Osteocyte (in vitro differentiated cells): ENCODE data around the gene HS2ST1. TPM values are rescaled to one million over a fixed set of nuclear protein-coding genes. Genes with fewer than 3 reads are reported as not detected.
"Not testable (repeated sequence)": the region's sequence is repeated elsewhere in the genome, so short reads cannot be mapped to it uniquely, and the experiment has no call there.

Experiments
- DNase-seq: peaks from one replicate; pipeline ENCODE4 v3.0.0; 2021; ENCODE audit warnings: mixed read lengths; ENCODE audit not compliant: unreplicated experiment; ENCODE audit errors: extremely low spot score
- H3K27ac Mint-ChIP-seq: one replicate; pipeline ENCODE4 v1.8.0; 2021; ENCODE audit warnings: mild to moderate bottlenecking, mixed read lengths; ENCODE audit not compliant: unreplicated experiment
- H3K27me3 Mint-ChIP-seq: one replicate; pipeline ENCODE4 v1.8.0; 2021; ENCODE audit warnings: mixed read lengths; ENCODE audit not compliant: unreplicated experiment
- H3K36me3 Mint-ChIP-seq: one replicate; pipeline ENCODE4 v1.8.0; 2021; ENCODE audit warnings: mixed read lengths; ENCODE audit not compliant: unreplicated experiment
- H3K4me1 Mint-ChIP-seq: one replicate; pipeline ENCODE4 v1.8.0; 2021; ENCODE audit warnings: mixed read lengths; ENCODE audit not compliant: unreplicated experiment
- H3K4me3 Mint-ChIP-seq: one replicate; pipeline ENCODE4 v1.8.0; 2021; ENCODE audit warnings: mild to moderate bottlenecking, moderate library complexity, mixed read lengths; ENCODE audit not compliant: unreplicated experiment
- H3K9me3 Mint-ChIP-seq: one replicate; pipeline ENCODE4 v1.8.0; 2021; ENCODE audit warnings: mixed read lengths; ENCODE audit not compliant: unreplicated experiment
- total RNA-seq: library from RNA; stranded (reverse); gene quantifications from 2 replicates; pipeline ENCODE4 v1.2.1, GENCODE V29; 2021
- TF ChIP-seq, protein P1 (sequence below): fragments of 200-600 bp; sonication (generic); IDR thresholded peaks from 2 replicates; pipeline ENCODE4 v1.5.0; 2021; ENCODE audit warnings: antibody characterized with exemption, mild to moderate bottlenecking, moderate library complexity

HS2ST1 gene
- total RNA-seq, 1 donor from 2014 or later: 26.8 TPM

DNA sequence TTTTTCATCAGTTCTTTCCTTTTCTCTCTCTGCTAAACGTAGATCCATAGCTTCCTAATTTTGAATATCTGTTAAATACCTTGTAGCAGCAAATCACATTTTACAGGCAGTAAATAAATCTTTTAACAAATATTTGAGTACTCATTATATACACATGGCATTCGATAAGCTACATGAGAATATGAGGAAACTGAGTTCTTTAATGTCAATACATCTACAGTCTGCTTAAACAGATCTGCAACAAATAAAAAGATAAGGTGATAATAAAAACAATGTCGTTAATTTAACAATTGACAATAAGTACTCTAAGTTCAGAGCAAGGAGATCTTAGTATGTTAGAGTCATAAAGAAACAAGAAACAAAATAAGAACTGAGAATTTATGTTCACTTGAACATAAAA is 43.4 kb upstream of the HS2ST1 start:
- Mint-ChIP-seq H3K4me3 (no peak overlapping the region), H3K27ac (no peak overlapping the region), H3K27me3 (no peaks in the 10 kb centered on the region), H3K9me3 (no peaks in the 10 kb centered on the region), H3K4me1 (peaks cover 5% of the 10 kb centered on the region), H3K36me3 (peaks cover 12% of the 10 kb centered on the region)
- DNase-seq: no peak
- TF ChIP-seq, protein P1, sequence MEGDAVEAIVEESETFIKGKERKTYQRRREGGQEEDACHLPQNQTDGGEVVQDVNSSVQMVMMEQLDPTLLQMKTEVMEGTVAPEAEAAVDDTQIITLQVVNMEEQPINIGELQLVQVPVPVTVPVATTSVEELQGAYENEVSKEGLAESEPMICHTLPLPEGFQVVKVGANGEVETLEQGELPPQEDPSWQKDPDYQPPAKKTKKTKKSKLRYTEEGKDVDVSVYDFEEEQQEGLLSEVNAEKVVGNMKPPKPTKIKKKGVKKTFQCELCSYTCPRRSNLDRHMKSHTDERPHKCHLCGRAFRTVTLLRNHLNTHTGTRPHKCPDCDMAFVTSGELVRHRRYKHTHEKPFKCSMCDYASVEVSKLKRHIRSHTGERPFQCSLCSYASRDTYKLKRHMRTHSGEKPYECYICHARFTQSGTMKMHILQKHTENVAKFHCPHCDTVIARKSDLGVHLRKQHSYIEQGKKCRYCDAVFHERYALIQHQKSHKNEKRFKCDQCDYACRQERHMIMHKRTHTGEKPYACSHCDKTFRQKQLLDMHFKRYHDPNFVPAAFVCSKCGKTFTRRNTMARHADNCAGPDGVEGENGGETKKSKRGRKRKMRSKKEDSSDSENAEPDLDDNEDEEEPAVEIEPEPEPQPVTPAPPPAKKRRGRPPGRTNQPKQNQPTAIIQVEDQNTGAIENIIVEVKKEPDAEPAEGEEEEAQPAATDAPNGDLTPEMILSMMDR: no peak

DNA sequence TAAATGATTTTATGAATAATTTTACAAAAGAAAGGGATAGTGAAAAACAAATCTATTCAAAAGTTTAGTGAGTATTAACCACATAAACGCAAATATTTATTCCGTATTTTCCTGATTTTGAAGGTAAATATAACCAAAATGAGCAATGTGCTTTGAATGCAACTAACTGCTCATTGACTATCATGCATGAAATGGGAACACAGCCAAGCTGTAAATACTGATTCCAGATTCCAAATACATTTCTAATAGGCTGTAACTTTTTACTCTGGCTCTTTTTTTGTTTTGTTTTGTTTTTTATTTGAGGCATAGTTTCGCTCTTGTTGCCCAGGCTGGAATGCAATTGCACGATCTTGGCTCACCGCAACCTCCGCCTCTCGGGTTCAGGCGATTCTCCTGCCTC is 42.3 kb upstream of the HS2ST1 start:
- H3K9me3 Mint-ChIP-seq: no peaks in the 10 kb centered on the region
- DNase-seq: no peak

DNA sequence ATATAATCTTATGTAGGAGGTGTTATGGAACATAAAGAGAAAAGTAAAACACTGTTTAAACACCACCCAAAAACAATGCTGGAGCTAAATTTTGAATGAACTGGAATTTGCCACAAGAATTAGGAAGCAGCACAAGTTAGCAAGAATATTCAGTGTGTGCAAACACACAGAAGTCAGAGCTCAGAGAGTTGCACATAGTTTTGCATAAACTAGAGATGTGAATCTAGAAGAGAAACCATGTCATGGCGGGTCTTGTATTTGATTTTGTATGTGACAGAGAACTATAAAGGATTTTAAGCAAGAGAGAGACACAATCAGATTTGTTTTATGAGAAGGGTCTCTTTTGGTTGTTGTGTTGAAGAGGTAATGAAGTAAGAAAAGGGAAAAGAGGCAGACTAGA is 38.7 kb upstream of the HS2ST1 start:
- no peak for DNase-seq
- no peaks in the 10 kb centered on the region for H3K4me1 Mint-ChIP-seq
- no peak overlapping the region for H3K4me3 Mint-ChIP-seq
- H3K9me3 Mint-ChIP-seq: no peaks in the 10 kb centered on the region
- TF ChIP-seq, protein P1: no peak
- peaks cover 20% of the 10 kb centered on the region for H3K36me3 Mint-ChIP-seq
- no peaks in the 10 kb centered on the region for H3K27me3 Mint-ChIP-seq
- H3K27ac Mint-ChIP-seq: no peak overlapping the region

More for the DNA sequence above, 42.3 kb upstream of the HS2ST1 start:
- TF ChIP-seq, protein P1: no peak
- H3K4me3 Mint-ChIP-seq: no peak overlapping the region
- no peaks in the 10 kb centered on the region for H3K27me3 Mint-ChIP-seq
- peaks cover 14% of the 10 kb centered on the region for H3K36me3 Mint-ChIP-seq
- peaks cover 5% of the 10 kb centered on the region for H3K4me1 Mint-ChIP-seq
- no peak overlapping the region for H3K27ac Mint-ChIP-seq

DNA sequence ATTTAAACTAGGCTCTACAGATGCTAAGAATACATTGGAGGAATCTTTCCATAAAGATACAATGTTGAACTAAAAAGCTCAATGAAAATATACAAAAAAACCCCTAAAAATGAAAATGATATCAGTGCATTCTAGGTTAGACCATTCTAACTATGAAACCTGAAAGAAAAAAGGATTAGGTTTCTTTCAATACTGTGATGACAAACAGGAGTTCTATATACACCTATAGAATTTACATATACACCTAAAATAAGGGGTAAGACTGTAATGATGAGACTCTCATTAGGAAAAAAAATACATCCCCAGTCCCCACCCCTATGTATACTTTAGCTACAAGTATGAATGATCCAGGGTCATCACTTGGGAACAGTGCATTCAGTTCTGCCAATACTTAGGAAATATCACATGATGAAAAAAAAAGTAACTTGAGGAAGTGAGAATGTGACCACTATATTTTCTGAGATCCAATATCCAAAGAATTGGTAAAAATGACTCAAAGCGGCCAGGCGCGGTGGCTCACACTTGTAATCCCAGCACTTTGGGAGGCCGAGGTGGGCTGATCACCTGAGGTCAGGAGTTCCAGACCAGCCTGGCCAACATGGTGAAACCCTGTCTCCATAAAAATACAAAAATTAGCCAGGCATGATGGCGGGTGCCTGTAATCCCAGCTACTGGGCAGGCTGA is 26.8 kb upstream of the HS2ST1 start:
- H3K27ac Mint-ChIP-seq: no peak overlapping the region
- H3K4me1 Mint-ChIP-seq: peaks cover 3% of the 10 kb centered on the region
- no peak overlapping the region for H3K4me3 Mint-ChIP-seq
- no peaks in the 10 kb centered on the region for H3K27me3 Mint-ChIP-seq
- no peak for DNase-seq
- peaks cover 11% of the 10 kb centered on the region for H3K36me3 Mint-ChIP-seq
- TF ChIP-seq, protein P1: no peak
- H3K9me3 Mint-ChIP-seq: no peaks in the 10 kb centered on the region

DNA sequence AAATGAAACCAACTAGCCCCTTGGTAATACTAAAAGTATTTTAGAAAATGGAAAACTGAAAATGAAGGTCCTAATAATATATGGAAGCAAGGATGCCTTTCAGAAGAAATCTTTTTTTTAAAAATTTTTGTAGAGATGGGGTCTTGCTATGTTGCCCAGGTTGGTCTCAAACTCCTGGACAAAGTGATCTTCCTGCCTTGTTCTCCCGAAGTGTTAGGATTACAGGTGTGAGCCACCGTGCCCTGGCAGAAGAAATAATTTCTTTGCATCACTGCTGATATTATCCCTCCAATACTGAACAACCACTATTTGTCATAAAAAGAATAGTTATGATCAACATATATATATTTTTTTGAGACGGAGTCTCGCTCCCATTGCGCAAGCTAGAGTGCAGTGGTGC is 26.1 kb upstream of the HS2ST1 start:
- TF ChIP-seq, protein P1: no peak
- Mint-ChIP-seq H3K27me3 (no peaks in the 10 kb centered on the region), H3K4me1 (peaks cover 3% of the 10 kb centered on the region), H3K4me3 (no peak overlapping the region), H3K27ac (no peak overlapping the region), H3K36me3 (peaks cover 11% of the 10 kb centered on the region), H3K9me3 (no peaks in the 10 kb centered on the region)
- DNase-seq: no peak

DNA sequence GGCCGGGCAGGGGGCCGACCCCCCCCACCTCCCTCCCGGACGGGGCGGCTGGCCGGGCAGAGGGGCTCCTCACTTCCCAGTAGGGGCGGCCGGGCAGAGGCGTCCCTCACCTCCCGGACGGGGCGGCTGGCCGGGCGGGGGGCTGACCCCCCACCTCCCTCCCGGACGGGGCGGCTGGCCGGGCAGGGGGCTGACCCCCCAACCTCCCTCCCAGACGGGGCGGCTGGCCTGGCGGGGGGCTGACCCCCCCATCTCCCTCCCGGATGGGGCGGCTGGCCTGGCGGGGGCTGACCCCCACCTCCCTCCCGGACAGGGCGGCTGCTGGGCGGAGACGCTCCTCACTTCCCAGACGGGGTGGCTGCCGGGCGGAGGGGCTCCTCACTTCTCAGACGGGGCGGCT is 15.0 kb upstream of the HS2ST1 start:
- DNase-seq, H3K4me1 Mint-ChIP-seq, H3K9me3 Mint-ChIP-seq, H3K4me3 Mint-ChIP-seq, H3K27ac Mint-ChIP-seq, H3K27me3 Mint-ChIP-seq: not testable (repeated sequence)
- peaks cover 20% of the 10 kb centered on the region for H3K36me3 Mint-ChIP-seq
